Keratinocyte (primary cell): Measurements from ENCODE around the gene RNASE2.

ENCODE experiments used
- CTCF ChIP-seq, 3 experiments: IDR thresholded peaks in 1 of 3; conservative IDR thresholded peaks in 1 of 3; optimal IDR thresholded peaks in 1 of 3; 2 replicates in 2 of 3; 3 replicates in 1 of 3; pipeline versions ENCODE3 to v1.5.1; 2011; ENCODE audit warnings: low read length in 3 of 3, mild to moderate bottlenecking in 3 of 3, moderate library complexity in 2 of 3, control low read depth in 1 of 3, inconsistent platforms in 1 of 3; ENCODE audit not compliant: insufficient read depth in 2 of 3; ENCODE audit errors: extremely low read depth in 1 of 3
- EZH2 ChIP-seq: IDR thresholded peaks from one replicate; pipeline ENCODE4 v1.6.1; 2012; ENCODE audit warnings: inconsistent platforms, mild to moderate bottlenecking, low read length, moderate library complexity

GRCh38 chr14:21003788-21004346 is 48.6 kb downstream of the RNASE2 start:
- no peak for TF ChIP-seq CTCF (optimal IDR thresholded peaks at IDR 0.05 in 1 of 3, IDR thresholded peaks at IDR 0.05 in 1 of 3, conservative IDR thresholded peaks at IDR 0.05 in 1 of 3; ENCODE audit: extremely low read depth in 1 of 3, insufficient read depth in 2 of 3, low read length in 3 of 3)
- TF ChIP-seq EZH2, result no peak
